HG03558 (cell line): ENCODE measurements around the gene MYH4.

ENCODE experiments used
- ATAC-seq: cut with Tn5 transposase; IDR thresholded peaks from one replicate; pipeline ENCODE4 v1.9.1; 2021; ENCODE audit warnings: moderate number of reproducible peaks; ENCODE audit not compliant: unreplicated experiment; ENCODE audit errors: extremely low read depth

Gene MYH4

DNA sequence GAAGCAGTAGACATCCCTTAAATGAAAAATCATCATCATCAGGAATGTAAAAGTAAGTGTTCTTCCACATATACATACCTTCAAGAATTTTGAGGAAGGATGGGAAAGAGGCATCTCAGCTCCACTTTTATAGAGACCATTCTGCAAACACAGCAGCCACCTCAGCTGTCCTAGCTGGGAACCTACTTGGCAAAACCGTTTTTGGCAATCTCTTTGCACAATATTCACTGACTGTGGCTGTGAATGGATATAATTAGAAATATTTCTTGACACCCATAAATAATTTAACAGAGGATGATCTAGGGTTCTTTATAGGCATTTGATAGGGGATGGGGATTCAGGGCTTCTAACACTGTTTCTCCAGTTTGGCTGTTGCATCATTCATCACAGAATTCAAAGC, at the start of gene MYH4:
Gene MYH4, minus strand, starts transcription at position 101 of the 400 bp plus-strand sequence. CDS start 2,814 bp downstream, outside the sequence.
- no peak for ATAC-seq

GRCh38 chr17:10518271-10519037, 49.1 kb upstream of the MYH4 start, which contains the start of gene MYH1:
Gene MYH1 (minus strand): TSS chr17:10518542. CDS start chr17:10516642, 1,900 bp downstream.
- no peak for ATAC-seq

DNA sequence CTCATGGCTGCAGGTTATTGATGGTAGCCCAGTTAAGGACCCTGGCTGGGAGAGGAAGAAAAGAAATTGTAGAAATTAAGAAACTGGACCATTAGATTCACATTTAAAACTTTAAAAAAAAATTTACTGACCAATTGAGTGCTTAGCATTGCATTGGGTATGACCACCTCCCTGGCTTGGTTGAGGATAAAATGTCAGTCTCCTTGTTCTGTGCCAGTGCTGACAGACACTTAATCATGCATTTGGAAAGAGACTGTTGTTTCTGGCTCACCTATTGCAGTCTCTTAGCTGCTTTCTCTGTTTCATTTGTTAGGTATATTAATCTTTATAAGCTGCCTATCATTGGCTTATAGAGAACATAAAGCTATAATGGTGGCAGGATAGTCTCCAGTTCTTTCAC, 47.3 kb upstream of the MYH4 start:
- no peak for ATAC-seq

DNA sequence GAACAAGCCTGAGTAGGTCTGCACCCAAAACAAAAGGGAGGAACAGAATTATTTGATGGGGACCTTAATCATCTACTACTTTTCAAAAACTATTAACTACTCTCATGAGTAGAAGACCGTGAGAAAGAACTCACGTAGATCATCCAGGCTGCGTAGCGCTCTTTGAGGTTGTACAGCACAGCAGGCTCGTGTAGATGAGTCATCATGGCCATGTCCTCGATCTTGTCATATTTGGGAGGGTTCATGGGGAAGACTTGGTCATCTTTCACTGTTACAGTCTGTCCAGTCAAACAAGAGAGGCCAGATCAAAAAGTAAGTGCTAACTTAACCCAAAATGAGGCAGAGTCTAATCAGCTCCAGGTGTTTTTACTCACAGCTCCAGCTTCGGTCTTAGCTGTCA, 46.7 kb upstream of the MYH4 start:
- ATAC-seq: no peak

GRCh38 chr17:10513299-10514067, 44.1 kb upstream of the MYH4 start:
- no peak for ATAC-seq

- ATAC-seq: no peak
These were observed 43.5 kb upstream of the MYH4 start for GRCh38 chr17:10512856-10513255.

DNA sequence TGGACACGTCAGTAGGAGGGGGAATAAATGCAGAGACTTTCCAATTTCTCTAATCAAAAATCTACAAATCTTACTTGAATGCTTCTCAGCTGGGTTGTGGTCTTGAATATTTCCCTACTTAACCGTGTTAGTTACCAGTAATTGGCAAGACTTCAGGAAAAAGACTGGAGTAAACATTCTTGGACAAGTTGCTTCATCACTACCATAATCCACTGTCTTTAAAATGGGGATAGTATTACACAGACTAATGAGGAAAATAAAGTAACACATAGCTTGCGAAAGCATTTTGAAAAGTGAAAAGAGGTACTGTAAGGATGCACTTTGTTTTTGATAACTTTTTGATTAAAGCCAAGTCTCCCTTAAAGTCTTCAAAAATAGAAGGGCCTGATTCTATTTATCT, 30.6 kb upstream of the MYH4 start:
- no peak for ATAC-seq

DNA sequence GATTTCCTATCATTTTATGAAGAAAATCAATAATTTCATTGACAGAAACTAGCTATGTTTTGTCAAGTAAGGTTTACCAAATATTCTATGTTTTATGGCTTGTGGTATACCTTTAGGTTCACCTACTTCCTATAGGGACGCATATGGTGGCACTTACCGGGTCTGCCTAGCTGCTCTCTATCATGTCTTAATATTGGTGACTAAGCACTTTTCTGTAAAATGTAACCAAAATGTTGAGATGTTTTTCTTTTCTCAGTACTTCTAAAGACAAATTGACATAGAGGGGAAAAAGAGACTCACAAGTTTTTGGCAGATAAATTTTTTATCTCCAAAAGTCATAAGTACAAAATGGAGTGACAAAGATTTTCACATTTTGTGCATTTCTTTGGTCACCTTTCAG, 22.6 kb upstream of the MYH4 start:
- ATAC-seq: no peak

- ATAC-seq: no peak
These were observed 12.9 kb upstream of the MYH4 start for GRCh38 chr17:10482252-10482651.

DNA sequence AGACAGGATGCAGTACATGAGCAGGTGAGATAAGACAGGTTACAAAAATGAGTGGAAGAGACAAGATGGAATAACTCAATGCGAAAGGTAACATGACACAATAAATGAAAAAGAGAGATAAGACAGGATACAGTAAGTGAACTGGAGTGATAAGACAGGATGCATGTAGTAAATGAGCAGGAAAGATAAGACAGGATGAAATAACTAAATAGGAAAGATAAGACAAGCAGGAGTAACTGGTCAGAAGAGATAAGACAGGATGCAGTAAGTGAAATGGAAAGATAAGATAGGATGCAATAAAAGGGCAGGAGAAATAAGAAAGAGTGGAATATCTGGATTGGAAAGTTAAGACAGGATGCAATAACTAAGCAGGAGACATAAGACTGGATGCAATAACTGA, 8.3 kb upstream of the MYH4 start:
- ATAC-seq: no peak

GRCh38 chr17:10474536-10474935, 5.2 kb upstream of the MYH4 start:
- no peak for ATAC-seq

GRCh38 chr17:10471858-10472257, 2.5 kb upstream of the MYH4 start:
- ATAC-seq: no peak

GRCh38 chr17:10463402-10463801, 6.0 kb downstream of the MYH4 start:
- ATAC-seq: no peak

- no peak for ATAC-seq
These were observed 9.3 kb downstream of the MYH4 start for GRCh38 chr17:10460062-10460461.

GRCh38 chr17:10458701-10459100, 10.7 kb downstream of the MYH4 start:
- ATAC-seq: no peak

GRCh38 chr17:10457952-10458351, 11.4 kb downstream of the MYH4 start:
- ATAC-seq: no peak

DNA sequence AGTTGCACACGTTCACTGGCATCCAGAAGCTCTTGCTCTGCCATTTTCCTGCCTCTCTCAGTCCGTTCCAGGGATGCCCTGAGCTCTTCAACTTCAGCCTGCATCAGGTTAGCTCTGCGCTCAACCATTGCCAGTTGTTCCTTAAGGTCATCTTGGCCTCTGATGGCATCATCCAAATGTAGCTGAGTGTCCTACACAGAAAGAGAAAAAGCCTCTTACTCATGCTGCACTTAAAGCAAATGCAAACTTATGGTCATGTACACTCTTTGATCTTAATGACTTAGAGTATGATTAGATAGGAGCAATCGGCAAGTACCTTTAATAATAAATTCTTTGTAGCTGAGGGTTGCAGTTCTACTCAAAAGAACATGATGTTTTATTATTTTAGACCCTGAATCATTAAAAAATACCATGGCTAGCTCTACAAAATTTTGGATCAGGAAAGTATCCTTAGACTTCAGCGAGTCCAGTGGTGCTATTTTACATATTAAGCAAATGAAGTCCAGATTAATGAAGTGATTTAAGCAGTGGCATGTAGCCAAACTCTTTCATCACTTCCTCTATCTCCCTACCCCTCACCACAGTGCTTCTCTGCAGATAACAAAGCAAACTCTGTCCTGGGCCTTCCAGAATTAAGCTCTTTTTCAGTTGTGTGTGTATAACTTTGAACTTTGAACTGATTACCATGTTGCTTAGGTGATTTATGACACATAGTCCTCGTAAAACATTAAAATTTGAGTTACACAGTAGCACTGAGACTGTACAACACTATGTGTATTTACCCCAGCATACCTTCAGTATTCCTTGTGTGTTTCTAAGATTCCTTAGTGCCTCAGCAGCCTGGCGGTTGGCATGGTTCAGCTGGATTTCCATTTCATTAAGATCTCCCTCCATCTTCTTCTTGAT, 22.1 kb downstream of the MYH4 start:
- no peak for ATAC-seq

- ATAC-seq: no peak
These were observed 29.5 kb downstream of the MYH4 start for GRCh38 chr17:10439816-10440215.

DNA sequence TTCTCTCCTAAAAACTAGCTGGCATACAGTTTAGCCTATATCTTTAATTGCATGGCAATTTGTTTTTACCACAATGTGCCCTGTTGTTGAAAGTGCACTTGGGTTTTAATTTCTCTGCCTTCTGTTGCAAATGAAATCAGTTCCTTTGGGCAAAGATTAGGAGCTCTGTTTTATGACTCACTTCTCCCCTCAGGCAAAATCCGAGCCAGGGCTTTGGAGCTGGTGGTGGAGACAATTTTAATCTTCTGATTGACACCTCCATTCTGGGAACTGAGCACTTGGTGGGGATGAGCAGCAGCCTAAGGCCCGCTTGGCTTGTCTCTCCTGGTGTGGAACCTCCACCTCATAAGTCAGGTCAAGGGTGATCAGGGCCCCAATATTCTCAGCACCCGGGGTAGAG, 34.3 kb downstream of the MYH4 start:
- ATAC-seq: no peak

DNA sequence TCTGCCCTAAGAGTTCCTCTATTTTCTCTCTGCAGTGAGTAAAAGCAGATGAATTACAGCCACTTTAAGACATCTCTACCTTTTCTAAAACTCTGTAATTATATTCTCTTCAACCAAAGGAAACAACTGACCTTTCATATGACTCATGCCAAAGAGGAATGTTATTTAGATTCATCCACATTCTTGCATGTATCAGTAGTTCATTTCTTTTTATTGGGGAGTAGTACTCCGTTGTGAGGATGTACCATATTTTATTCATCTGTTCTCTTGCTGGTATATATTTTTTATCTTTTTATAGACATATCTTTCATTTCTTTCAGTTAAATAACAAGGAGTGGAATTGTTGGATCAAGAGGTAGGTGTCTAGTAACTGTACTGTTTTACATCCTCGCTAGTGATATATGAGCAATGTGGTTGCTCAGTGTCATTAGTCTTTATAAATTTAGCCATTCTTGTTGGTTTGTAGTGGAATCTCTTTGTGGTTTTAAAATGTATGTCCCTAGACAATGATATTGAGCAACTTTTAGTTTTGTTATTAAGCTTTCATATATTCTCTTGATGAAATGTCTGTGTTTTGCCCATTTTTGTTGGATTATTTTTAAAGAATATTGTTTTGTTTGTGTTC, 39.8 kb downstream of the MYH4 start:
- ATAC-seq: no peak
